Measurements from ENCODE around the gene IL17RC.

IL17RC gene

GRCh38 chr3:9949115-9949514 is 32.2 kb downstream of the IL17RC start:
- Histone ChIP-seq H4K20me1 (ENCODE audit: insufficient read depth, low read length, poor library complexity, severe bottlenecking) (no peaks in the 10 kb centered on the region), H3K4me3 (ENCODE audit: low read length, poor library complexity, severe bottlenecking) (no peak overlapping the region), H3K9me3 (ENCODE audit: insufficient read depth, low read depth, low read length) (no peaks in the 10 kb centered on the region), H3K79me2 (ENCODE audit: insufficient read depth, low read length) (no peaks in the 10 kb centered on the region), H3K9me2 (replicated peaks; ENCODE audit: low read depth, low read length) (no peaks in the 10 kb centered on the region), H3K27me3 (ENCODE audit: insufficient read depth, low read length, poor library complexity, severe bottlenecking) (no peaks in the 10 kb centered on the region), H3K36me3 (ENCODE audit: insufficient read depth, low read length) (peaks cover under 1% of the 10 kb centered on the region; the same call in 1 of the 2 replicates), H2AFZ (ENCODE audit: low read length) (no peak overlapping the region), H3K9ac (ENCODE audit: low read depth, low read length, poor library complexity, severe bottlenecking) (no peak overlapping the region), H3F3A (ENCODE audit: low read depth) (no peaks in the 10 kb centered on the region), H3K4me2 (ENCODE audit: low read depth, low read length, poor library complexity, severe bottlenecking) (no peak overlapping the region), H3K4me1 (ENCODE audit: insufficient read depth, low read length, poor library complexity, severe bottlenecking) (peaks cover 13% of the 10 kb centered on the region)
- TF ChIP-seq CTCF (conservative IDR thresholded peaks at IDR 0.05; ENCODE audit: low read length) (no peak), EZH2phosphoT487 (IDR thresholded peaks at IDR 0.05; ENCODE audit: borderline replicate concordance) (no peak)

GRCh38 chr3:9949626-9950025 is 32.7 kb downstream of the IL17RC start:
- no peaks in the 10 kb centered on the region for H3F3A ChIP-seq (ENCODE audit: low read depth)
- TF ChIP-seq EZH2phosphoT487 (IDR thresholded peaks at IDR 0.05; ENCODE audit: borderline replicate concordance): no peak
- no peak for TF ChIP-seq CTCF (conservative IDR thresholded peaks at IDR 0.05; ENCODE audit: low read length)
- H2AFZ ChIP-seq (ENCODE audit: low read length): no peak overlapping the region
- no peaks in the 10 kb centered on the region for H3K9me3 ChIP-seq (ENCODE audit: insufficient read depth, low read depth, low read length)
- H3K79me2 ChIP-seq (ENCODE audit: insufficient read depth, low read length): no peaks in the 10 kb centered on the region
- no peak overlapping the region for H3K4me2 ChIP-seq (ENCODE audit: low read depth, low read length, poor library complexity, severe bottlenecking)
- peaks cover 13% of the 10 kb centered on the region for H3K4me1 ChIP-seq (ENCODE audit: insufficient read depth, low read length, poor library complexity, severe bottlenecking)
- H3K9ac ChIP-seq (ENCODE audit: low read depth, low read length, poor library complexity, severe bottlenecking): no peak overlapping the region
- H3K27me3 ChIP-seq (ENCODE audit: insufficient read depth, low read length, poor library complexity, severe bottlenecking): no peaks in the 10 kb centered on the region
- H3K4me3 ChIP-seq (ENCODE audit: low read length, poor library complexity, severe bottlenecking): no peak overlapping the region
- H4K20me1 ChIP-seq (ENCODE audit: insufficient read depth, low read length, poor library complexity, severe bottlenecking): no peaks in the 10 kb centered on the region
- no peaks in the 10 kb centered on the region for H3K36me3 ChIP-seq (ENCODE audit: insufficient read depth, low read length)
- H3K9me2 ChIP-seq (replicated peaks; ENCODE audit: low read depth, low read length): no peaks in the 10 kb centered on the region

GRCh38 chr3:9951126-9951525 is 34.2 kb downstream of the IL17RC start:
- peak overlapping the region; percentile 73 for H3K4me2 ChIP-seq (ENCODE audit: low read depth, low read length, poor library complexity, severe bottlenecking)
- H3K9ac ChIP-seq (ENCODE audit: low read depth, low read length, poor library complexity, severe bottlenecking): peak overlapping the region; percentile 51
- H3K27me3 ChIP-seq (ENCODE audit: insufficient read depth, low read length, poor library complexity, severe bottlenecking): no peaks in the 10 kb centered on the region
- no peaks in the 10 kb centered on the region for H4K20me1 ChIP-seq (ENCODE audit: insufficient read depth, low read length, poor library complexity, severe bottlenecking)
- H3K9me3 ChIP-seq (ENCODE audit: insufficient read depth, low read depth, low read length): no peaks in the 10 kb centered on the region
- no peaks in the 10 kb centered on the region for H3K79me2 ChIP-seq (ENCODE audit: insufficient read depth, low read length)
- peaks cover 13% of the 10 kb centered on the region for H3K4me1 ChIP-seq (ENCODE audit: insufficient read depth, low read length, poor library complexity, severe bottlenecking)
- H2AFZ ChIP-seq (ENCODE audit: low read length): no peak overlapping the region
- H3K36me3 ChIP-seq (ENCODE audit: insufficient read depth, low read length): no peaks in the 10 kb centered on the region
- TF ChIP-seq CTCF (conservative IDR thresholded peaks at IDR 0.05; ENCODE audit: low read length) (no peak), EZH2phosphoT487 (IDR thresholded peaks at IDR 0.05; ENCODE audit: borderline replicate concordance) (no peak)
- H3K4me3 ChIP-seq (ENCODE audit: low read length, poor library complexity, severe bottlenecking): peak overlapping the region; percentile 75
- H3F3A ChIP-seq (ENCODE audit: low read depth): no peaks in the 10 kb centered on the region
- H3K9me2 ChIP-seq (replicated peaks; ENCODE audit: low read depth, low read length): no peaks in the 10 kb centered on the region

All from Loucy (cell line).